HepG2 (cell line): Measurements from ENCODE around the gene PPIL6. TPM values are rescaled to one million over a fixed set of nuclear protein-coding genes. Genes with fewer than 3 reads are reported as not detected.

Source experiments
- ATAC-seq: fragments of 200-7000 bp; cut with Tn5 transposase; 3 replicates; pipeline ENCODE4 v1.9.1; 2020; ENCODE audit warnings: mild to moderate bottlenecking, moderate library complexity
- BruUV-seq: library from RNA; stranded (reverse); fragments of 400-500 nt; replicated peaks from 2 replicates; lab custom pipeline; 2021; lab: Mats Ljungman, UMichigan
- CTCF ChIA-PET: fragments of 300-600 bp; formaldehyde crosslinking; extraction: SDS; loops from one replicate; lab custom pipeline; 2021; ENCODE audit warnings: low total read pairs, inconsistent platforms, low intra/inter-chr PET ratio; lab: Yijun Ruan, JAX
- POLR2A ChIA-PET: fragments of 350-600 bp; sonication (Branson Sonifier 250); formaldehyde crosslinking; loops from one replicate; lab custom pipeline; 2020; ENCODE audit warnings: antibody characterized with exemption, inconsistent platforms; lab: Yijun Ruan, JAX
- DNase-seq: peaks from one replicate; pipeline ENCODE4 v3.0.0-alpha.2; 2015; ENCODE audit warnings: low spot score
- FAIRE-seq: peaks from 3 replicates; lab custom pipeline; 2011; peaks lifted over from hg19 to GRCh38; lab: Jason Lieb, UNC
- H2AFZ ChIP-seq: one replicate; pipeline ENCODE4 v1.6.1; 2011; ENCODE audit warnings: low read length, inconsistent platforms
- H3K27ac ChIP-seq: fragments of 300-600 bp; 3 replicates; pipeline ENCODE4 v1.8.0; 2011; ENCODE audit warnings: mixed run types, mild to moderate bottlenecking, mixed read lengths, low read length, inconsistent platforms; ENCODE audit not compliant: insufficient read depth; ENCODE audit errors: extremely low read length
- H3K27me3 ChIP-seq, 2 experiments: fragments of 200-600 bp in 1 of 2; 2 replicates in 1 of 2; 3 replicates in 1 of 2; pipeline versions ENCODE4 v1.6.0 to v1.8.0; 2011; ENCODE audit warnings: low read length in 2 of 2, mild to moderate bottlenecking in 2 of 2, moderate library complexity in 2 of 2, inconsistent platforms in 1 of 2; ENCODE audit not compliant: insufficient read depth in 2 of 2, control insufficient read depth in 1 of 2
- H3K36me3 ChIP-seq, 2 experiments: fragments of 200-600 bp in 1 of 2; replicated peaks in 1 of 2; 2 replicates in 1 of 2; 3 replicates in 1 of 2; pipeline versions ENCODE4 v1.5.1 to v1.8.0; 2011; ENCODE audit warnings: low read length in 2 of 2, inconsistent platforms in 1 of 2; ENCODE audit not compliant: insufficient read depth in 2 of 2, control insufficient read depth in 1 of 2
- H3K4me1 ChIP-seq: 2 replicates; pipeline ENCODE4 v1.5.1; 2012; ENCODE audit warnings: low read length, inconsistent platforms; ENCODE audit not compliant: insufficient read depth
- H3K4me2 ChIP-seq: 2 replicates; pipeline ENCODE4 v1.6.0; 2011; ENCODE audit warnings: low read depth, low read length, inconsistent platforms
- H3K4me3 ChIP-seq, 3 experiments: fragments of 200-600 bp in 1 of 3; sonication (generic), shearing (Covaris generic) in 1 of 3; replicated peaks in 1 of 3; 2 replicates each; pipeline ENCODE4 v1.5.1; 2011 to 2016; ENCODE audit warnings: low read length in 3 of 3, inconsistent platforms in 2 of 3, low read depth in 2 of 3, mild to moderate bottlenecking in 2 of 3, control low read depth in 1 of 3, mixed read lengths in 1 of 3; ENCODE audit not compliant: insufficient read depth in 1 of 3
- H3K79me2 ChIP-seq: one replicate; pipeline ENCODE4 v1.6.1; 2011; ENCODE audit warnings: low read length, inconsistent platforms; ENCODE audit not compliant: insufficient read depth
- H3K9ac ChIP-seq: 2 replicates; pipeline ENCODE4 v1.6.0; 2011; ENCODE audit warnings: mild to moderate bottlenecking, low read depth, low read length, inconsistent platforms; ENCODE audit not compliant: insufficient read depth
- H3K9me3 ChIP-seq: 2 replicates; pipeline ENCODE4 v1.5.1; 2012; ENCODE audit warnings: mild to moderate bottlenecking, low read length
- H4K20me1 ChIP-seq: 2 replicates; pipeline ENCODE4 v1.6.0; 2011; ENCODE audit warnings: inconsistent platforms, mild to moderate bottlenecking, low read length, moderate library complexity; ENCODE audit not compliant: insufficient read depth
- GABPB1 ChIP-seq: IDR thresholded peaks from 2 replicates; pipeline ENCODE4 v1.6.1; 2016; ENCODE audit warnings: mild to moderate bottlenecking, missing genetic modification reagents, moderate library complexity, missing compliant biosample characterization
- NFAT5 ChIP-seq: sonication (generic); formaldehyde crosslinking; IDR thresholded peaks from 2 replicates; pipeline ENCODE4 v1.4.0; 2020; ENCODE audit warnings: missing genetic modification reagents
- SMYD3 ChIP-seq: sonication (generic); formaldehyde crosslinking; IDR thresholded peaks from 2 replicates; pipeline ENCODE4 v1.8.1; 2023; ENCODE audit warnings: mild to moderate bottlenecking, missing genetic modification reagents
- SP1 ChIP-seq, 2 experiments: fragments of 450-650 bp in 1 of 2; sonication (generic) in 1 of 2; formaldehyde crosslinking in 1 of 2; IDR thresholded peaks; 2 replicates each; pipeline versions ENCODE4 v1.4.0 to v1.6.1; 2016 to 2020; ENCODE audit warnings: missing genetic modification reagents in 1 of 2
- TFDP1 ChIP-seq: IDR thresholded peaks from 2 replicates; pipeline ENCODE4 v1.6.1; 2016; ENCODE audit warnings: missing compliant biosample characterization, missing genetic modification reagents, borderline replicate concordance
- ZBTB37 ChIP-seq: sonication (generic); formaldehyde crosslinking; IDR thresholded peaks from 2 replicates; pipeline ENCODE4 v1.4.0; 2020; ENCODE audit warnings: mild to moderate bottlenecking, missing genetic modification reagents
- ZNF276 ChIP-seq: sonication (generic); formaldehyde crosslinking; IDR thresholded peaks from 2 replicates; pipeline ENCODE4 v1.4.0; 2020; ENCODE audit warnings: mild to moderate bottlenecking, low read depth, missing genetic modification reagents
- ZNF563 ChIP-seq: sonication (generic); formaldehyde crosslinking; IDR thresholded peaks from 2 replicates; pipeline ENCODE4 v1.8.0; 2022; ENCODE audit warnings: mild to moderate bottlenecking, moderate library complexity, missing genetic modification reagents
- ZSCAN21 ChIP-seq: sonication (generic); formaldehyde crosslinking; IDR thresholded peaks from 2 replicates; pipeline ENCODE4 v1.8.0; 2022; ENCODE audit warnings: mild to moderate bottlenecking, missing genetic modification reagents, moderate library complexity, borderline replicate concordance
- WGBS: methylation state at CpG from one replicate; pipeline ENCODE4 v1.1.6; 2017; ENCODE audit warnings: low lambda C conversion rate; 5-methylcytosine and 5-hydroxymethylcytosine counted together
- in situ Hi-C: cut with HindIII; loops from 2 replicates; pipeline ENCODE4 v1.10.0; 2017; ENCODE audit warnings: low pct_unique_long_range_greater_than_20kb; ENCODE audit not compliant: extremely low pct_ligation_motif_present
- intact Hi-C: fragments of 100-400 bp; cut with micrococcal nuclease; formaldehyde crosslinking; loops from one replicate; pipeline ENCODE4 v1.10.0; 2022; ENCODE audit not compliant: unreplicated experiment
- polyA plus RNA-seq, 8 experiments: library from polyadenylated mRNA; depleted of rRNA in 3 of 8; stranded (reverse) in 7 of 8; unstranded in 1 of 8; fragments of >200 nt; fragmentation: Illumina TruSeq in 4 of 8; extraction: Trizol in 4 of 8; gene quantifications; 2 replicates each; pipeline versions ENCODE4 v1.2.1 to v1.2.3, GENCODE V29; 2011 to 2016; ENCODE audit warnings: low read depth in 4 of 8, missing spikeins in 1 of 8, mixed read lengths in 1 of 8; ENCODE audit not compliant: insufficient read depth in 1 of 8
- total RNA-seq, 5 experiments: library from RNA; depleted of rRNA; stranded (reverse); fragments of >200 nt; fragmentation: Illumina TruSeq; extraction: Trizol; gene quantifications; 2 replicates each; pipeline ENCODE4 v1.2.3, GENCODE V29; 2016; ENCODE audit warnings: low read depth in 1 of 5

Gene PPIL6
- total and polyA plus RNA-seq, 2 of the 13 experiments (the other 11 are each of a cell fraction or from before 2014, with no cell fraction given) = 0.22 to 0.46 TPM

- TF ChIP-seq ZSCAN21 (CRISPR knock-in tag) (peak; percentile 62; the same call in 1 of the 2 replicates), GABPB1 (CRISPR knock-in tag) (peak; percentile 76), SP1 (IDR thresholded peaks at IDR 0.05) (no peak), SP1 (CRISPR knock-in tag; IDR thresholded peaks at IDR 0.05) (0 out of 2 replicates have a peak, but pooled peaks have one; percentile 20), TFDP1 (CRISPR knock-in tag) (peak; percentile 88; the same call in 1 of the 2 replicates), ZNF563 (CRISPR knock-in tag) (peak; percentile 80)
- TF ChIP-seq, all 625 proteins: peak for 109
These were observed 42.7 kb upstream of the PPIL6 start, which contains the start of gene ZBTB24 (continued) for GRCh38 chr6:109482905-109483734.

GRCh38 chr6:109480993-109481480, 40.6 kb upstream of the PPIL6 start:
- 0 out of 6 replicates have a peak overlapping the region, but pooled peaks of 1 of the 3 experiments have one; percentile 11 for H3K4me3 ChIP-seq
- TSS peak; percentile 57 for BruUV-seq
- DNase-seq (no peak), FAIRE-seq (no peak), ATAC-seq (no peak)
- 0 out of 5 replicates have a peak, but pooled peaks cover 0 to 4% of the 10 kb centered on the region in 2 experiments for H3K27me3 ChIP-seq
- in situ Hi-C loops (no loop called here), intact Hi-C loops (no loop called here)
- H3K9ac ChIP-seq = no peak overlapping the region
- H3K9me3 ChIP-seq = no peaks in the 10 kb centered on the region
- no peak overlapping the region for H2AFZ ChIP-seq
- no peaks in the 10 kb centered on the region for H4K20me1 ChIP-seq
- peaks cover 22% of the 10 kb centered on the region for H3K79me2 ChIP-seq
- ChIA-PET POLR2A (interaction anchor here (1.4 kb wide), 1 partner anchor 23 kb away, joined by 3 read pairs; no protein-coding TSS in a partner anchor), CTCF (no interaction called here)
- peaks cover 68% of the 10 kb centered on the region for H3K4me1 ChIP-seq
- peak overlapping the region; percentile 87 for H3K4me2 ChIP-seq
- WGBS = 93% methylated on average over 7 of the region's 7 CpGs
- H3K36me3 ChIP-seq = peaks cover 4 to 8% of the 10 kb centered on the region in 2 experiments; a peak in 4 of 5 replicates
- H3K27ac ChIP-seq = no peak overlapping the region
- TF ChIP-seq ZNF276 (CRISPR knock-in tag) = no peak
- TF ChIP-seq ZBTB37 (CRISPR knock-in tag) = no peak
- TF ChIP-seq SMYD3 (CRISPR knock-in tag) = no peak
- TF ChIP-seq NFAT5 (CRISPR knock-in tag) = no peak
